HG03139 (cell line): ENCODE results near the gene MRE11.

Experiments
- ATAC-seq: cut with Tn5 transposase; IDR thresholded peaks from one replicate; pipeline ENCODE4 v1.9.1; 2021; ENCODE audit not compliant: unreplicated experiment

The MRE11 gene

GRCh38 chr11:94493281-94494125 is at the start of gene MRE11, which contains the start of gene ANKRD49:
Gene MRE11, minus strand, starts transcription at chr11:94493844. Its CDS starts 1,043 bp downstream, at chr11:94492801.
Gene ANKRD49, plus strand, starts transcription at chr11:94493984. Its CDS starts 2,710 bp downstream, at chr11:94496694.
- ATAC-seq = peak; percentile 100

GRCh38 chr11:94539420-94539819 is 45.8 kb upstream of the MRE11 start:
- no peak for ATAC-seq

GRCh38 chr11:94537031-94537600 is 43.5 kb upstream of the MRE11 start:
- ATAC-seq = no peak

- ATAC-seq = no peak
Observed at GRCh38 chr11:94536386-94536785, 42.7 kb upstream of the MRE11 start.

GRCh38 chr11:94533696-94534630 is 40.3 kb upstream of the MRE11 start:
- ATAC-seq = no peak

GRCh38 chr11:94533206-94533605 is 39.6 kb upstream of the MRE11 start:
- no peak for ATAC-seq

- no peak for ATAC-seq
Observed at GRCh38 chr11:94532211-94532610, 38.6 kb upstream of the MRE11 start.

GRCh38 chr11:94528551-94528950 is 34.9 kb upstream of the MRE11 start:
- ATAC-seq = no peak

- ATAC-seq = no peak
Observed at GRCh38 chr11:94526645-94527438, 33.2 kb upstream of the MRE11 start.

GRCh38 chr11:94525546-94526324 is 32.1 kb upstream of the MRE11 start:
- no peak for ATAC-seq

GRCh38 chr11:94524341-94524740 is 30.7 kb upstream of the MRE11 start:
- no peak for ATAC-seq

GRCh38 chr11:94521684-94522083 is 28.0 kb upstream of the MRE11 start:
- ATAC-seq = no peak

- ATAC-seq = no peak
Observed at GRCh38 chr11:94519478-94520084, 25.9 kb upstream of the MRE11 start.

- no peak for ATAC-seq
Observed at GRCh38 chr11:94518300-94518699, 24.7 kb upstream of the MRE11 start.

GRCh38 chr11:94516725-94517124 is 23.1 kb upstream of the MRE11 start:
- no peak for ATAC-seq

- no peak for ATAC-seq
Observed at GRCh38 chr11:94515398-94515797, 21.8 kb upstream of the MRE11 start.

GRCh38 chr11:94513091-94513490 is 19.4 kb upstream of the MRE11 start:
- ATAC-seq = no peak

- peak; percentile 81 for ATAC-seq
Observed at GRCh38 chr11:94511932-94512781, 18.5 kb upstream of the MRE11 start, which contains the start of gene C11orf97. Gene C11orf97, plus strand, starts transcription at chr11:94512461. Its CDS starts 68 bp downstream, at chr11:94512529.
